NCI-H1694 (cell line): ENCODE measurements around the gene PPP1R1B.

ENCODE experiments used
- DNase-seq: peaks from one replicate; lab custom pipeline; 2025; lab: John Stamatoyannopoulos, UW

Gene PPP1R1B

DNA sequence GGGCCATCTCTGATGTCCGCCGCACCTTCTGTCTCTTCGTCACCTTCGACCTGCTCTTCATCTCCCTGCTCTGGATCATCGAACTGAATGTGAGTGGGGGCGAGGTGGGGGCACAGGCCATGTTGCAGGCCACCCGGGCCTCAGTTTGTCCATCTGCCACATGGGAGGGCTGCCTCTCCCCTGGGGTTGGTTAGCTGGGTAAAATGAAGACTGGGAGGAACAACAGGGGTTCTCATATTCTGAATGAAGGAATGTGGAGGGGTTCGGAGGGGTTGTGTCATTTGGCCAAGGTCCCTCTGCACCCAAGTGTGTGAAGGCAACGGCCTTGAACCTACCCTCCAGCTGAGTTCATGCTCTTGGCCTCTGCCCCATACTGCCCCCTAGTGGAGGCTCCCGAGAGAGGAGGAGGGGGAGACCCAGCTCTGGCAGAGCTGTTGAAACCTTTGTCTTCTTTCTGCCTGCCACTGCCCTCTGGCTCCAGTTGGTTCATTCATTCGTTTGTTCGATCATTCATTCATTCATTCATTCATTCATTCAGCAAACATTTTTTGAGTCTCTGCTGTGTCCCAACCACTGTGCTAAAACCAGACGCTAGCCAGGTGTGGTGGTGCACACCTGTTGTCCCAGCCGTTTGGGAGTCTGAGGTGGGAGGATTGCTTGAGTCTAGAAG is 27.0 kb downstream of the PPP1R1B start:
- DNase-seq, result peak; percentile 64

DNA sequence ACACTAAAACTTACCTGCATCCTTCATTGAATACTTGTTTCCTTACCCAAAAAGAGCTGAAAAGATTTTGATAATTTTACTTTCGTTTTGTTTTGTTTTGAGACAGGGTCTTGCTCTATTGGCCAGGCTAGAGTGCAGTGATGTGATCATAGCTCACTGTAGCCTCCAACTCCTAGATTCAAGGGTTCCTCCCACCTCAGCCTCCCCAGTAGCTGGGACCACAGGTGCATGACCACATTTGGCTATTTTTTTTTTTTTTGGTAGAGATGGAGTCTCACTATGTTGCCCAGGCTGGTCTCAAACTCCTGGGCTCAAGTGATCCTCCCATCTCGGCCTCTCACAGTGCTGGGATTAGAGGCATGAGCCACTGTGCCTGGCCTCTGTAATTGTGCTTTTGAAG is 28.4 kb downstream of the PPP1R1B start:
- DNase-seq, result no peak

DNA sequence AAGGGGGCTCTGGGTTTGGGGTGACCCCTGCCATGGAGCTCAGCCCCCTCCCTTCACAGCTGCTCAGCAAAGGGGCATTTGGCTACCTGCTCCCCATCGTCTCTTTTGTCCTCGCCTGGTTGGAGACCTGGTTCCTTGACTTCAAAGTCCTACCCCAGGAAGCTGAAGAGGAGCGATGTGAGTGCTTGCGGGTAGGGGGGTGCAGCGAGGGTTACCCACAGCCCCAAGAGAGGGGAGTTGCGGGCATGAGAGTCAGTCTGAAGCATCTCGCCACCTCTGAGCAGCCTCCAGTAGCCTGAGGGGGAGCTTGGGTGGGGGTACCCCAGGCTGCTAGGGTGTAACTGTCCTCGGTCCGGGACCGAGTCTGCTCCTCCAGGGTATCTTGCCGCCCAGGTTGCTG is 31.6 kb downstream of the PPP1R1B start:
- no peak for DNase-seq

DNA sequence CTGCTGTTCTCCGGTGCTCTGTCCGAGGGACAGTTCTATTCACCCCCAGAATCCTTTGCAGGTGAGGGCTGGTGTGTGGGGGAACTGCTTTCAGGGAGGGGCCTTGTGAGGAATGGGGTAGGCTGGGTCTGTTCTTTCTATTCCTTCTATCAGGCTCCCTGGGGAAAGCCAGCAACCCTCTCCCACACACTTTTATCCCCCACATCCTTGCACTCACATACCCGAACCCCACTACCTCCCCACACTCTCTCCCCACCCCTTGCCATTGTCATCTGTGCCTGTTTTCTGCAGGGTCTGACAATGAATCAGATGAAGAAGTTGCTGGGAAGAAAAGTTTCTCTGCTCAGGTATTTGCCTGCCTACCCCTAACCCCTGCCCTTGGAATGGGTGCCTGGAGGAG is 32.0 kb downstream of the PPP1R1B start:
- no peak for DNase-seq

DNA sequence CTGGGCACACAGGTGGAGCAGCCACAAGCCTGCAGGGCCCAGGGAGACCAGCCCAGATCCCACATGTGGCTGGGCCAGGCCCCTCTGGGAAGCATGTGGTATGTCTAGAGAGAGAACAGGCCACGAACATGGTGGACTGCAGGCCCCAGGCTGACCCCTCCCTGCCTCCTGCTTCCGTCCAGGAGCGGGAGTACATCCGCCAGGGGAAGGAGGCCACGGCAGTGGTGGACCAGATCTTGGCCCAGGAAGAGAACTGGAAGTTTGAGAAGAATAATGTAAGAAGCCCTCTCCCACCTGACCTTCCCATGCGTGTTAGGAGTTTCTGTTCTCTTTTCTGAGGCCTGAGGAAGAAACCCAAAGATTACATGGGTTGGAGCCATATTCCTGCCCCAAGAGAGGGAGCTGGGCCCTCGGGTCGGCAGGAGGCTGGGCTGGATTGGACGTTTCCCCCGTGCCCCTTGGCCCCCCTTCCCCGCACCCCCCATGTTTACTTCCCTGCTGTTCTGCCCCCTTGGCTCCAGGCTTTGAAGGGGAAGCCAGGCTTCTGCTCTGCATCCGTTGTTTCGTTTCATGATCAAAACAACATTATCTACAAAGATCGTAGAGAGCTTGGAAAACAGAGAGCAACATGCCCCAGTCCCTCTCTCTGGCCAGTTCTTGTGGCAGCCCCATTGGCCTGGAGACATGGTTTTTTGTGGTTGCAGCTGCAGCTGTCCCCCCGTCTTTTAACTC is 32.7 kb downstream of the PPP1R1B start:
- no peak for DNase-seq

DNA sequence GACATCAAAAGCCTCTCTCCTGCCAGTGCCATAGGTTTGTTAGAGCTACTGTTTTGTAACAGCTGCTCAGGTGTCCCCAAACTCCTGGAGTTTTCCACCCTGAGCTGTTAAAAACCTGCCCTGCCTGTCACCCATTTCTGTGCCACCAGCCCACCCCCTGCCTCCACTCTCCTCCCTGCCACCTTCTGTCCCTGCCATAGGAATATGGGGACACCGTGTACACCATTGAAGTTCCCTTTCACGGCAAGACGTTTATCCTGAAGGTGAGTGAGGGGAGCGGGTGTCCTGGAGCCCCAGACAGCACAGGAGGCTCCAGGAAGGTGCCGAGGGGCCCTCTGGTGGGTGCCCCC is 33.2 kb downstream of the PPP1R1B start:
- no peak for DNase-seq

DNA sequence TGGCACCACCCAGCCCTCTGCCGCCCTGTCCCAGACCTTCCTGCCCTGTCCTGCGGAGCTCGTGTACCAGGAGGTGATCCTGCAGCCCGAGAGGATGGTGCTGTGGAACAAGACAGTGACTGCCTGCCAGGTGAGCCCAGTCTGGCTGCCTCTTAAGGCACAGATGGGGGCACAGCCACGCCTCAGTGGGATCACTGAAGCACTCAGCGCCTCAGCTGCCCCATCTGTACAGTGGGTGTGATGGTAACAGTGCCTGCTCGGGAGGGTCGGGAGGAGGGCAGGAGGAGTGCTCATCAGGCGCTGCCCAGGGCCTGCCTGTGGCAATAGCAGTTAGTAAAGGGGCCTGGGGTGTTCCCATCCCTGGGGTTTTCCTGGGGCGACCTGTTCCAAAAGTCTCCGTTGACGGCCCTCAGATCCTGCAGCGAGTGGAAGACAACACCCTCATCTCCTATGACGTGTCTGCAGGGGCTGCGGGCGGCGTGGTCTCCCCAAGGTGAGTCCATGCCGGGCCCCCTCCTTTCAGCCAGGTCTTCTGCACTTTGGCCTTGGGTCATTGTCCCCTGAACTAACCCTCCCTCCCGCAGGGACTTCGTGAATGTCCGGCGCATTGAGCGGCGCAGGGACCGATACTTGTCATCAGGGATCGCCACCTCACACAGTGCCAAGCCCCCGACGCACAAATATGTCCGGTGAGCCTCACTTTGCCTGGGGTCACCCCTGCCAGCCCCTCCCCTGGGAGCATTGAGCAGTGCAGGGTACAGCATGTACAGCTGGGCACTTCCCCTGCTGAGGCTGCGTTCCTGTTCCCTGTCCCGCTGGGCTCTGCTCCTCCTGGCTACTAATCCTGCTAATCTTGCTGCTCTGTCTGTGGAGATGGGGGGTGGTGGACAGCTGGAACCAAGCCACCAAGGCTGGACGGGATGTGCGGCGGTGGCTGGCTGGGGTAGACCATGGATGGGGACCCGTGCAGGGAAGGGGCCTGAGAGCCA is 33.9 kb downstream of the PPP1R1B start:
- DNase-seq, result no peak

DNA sequence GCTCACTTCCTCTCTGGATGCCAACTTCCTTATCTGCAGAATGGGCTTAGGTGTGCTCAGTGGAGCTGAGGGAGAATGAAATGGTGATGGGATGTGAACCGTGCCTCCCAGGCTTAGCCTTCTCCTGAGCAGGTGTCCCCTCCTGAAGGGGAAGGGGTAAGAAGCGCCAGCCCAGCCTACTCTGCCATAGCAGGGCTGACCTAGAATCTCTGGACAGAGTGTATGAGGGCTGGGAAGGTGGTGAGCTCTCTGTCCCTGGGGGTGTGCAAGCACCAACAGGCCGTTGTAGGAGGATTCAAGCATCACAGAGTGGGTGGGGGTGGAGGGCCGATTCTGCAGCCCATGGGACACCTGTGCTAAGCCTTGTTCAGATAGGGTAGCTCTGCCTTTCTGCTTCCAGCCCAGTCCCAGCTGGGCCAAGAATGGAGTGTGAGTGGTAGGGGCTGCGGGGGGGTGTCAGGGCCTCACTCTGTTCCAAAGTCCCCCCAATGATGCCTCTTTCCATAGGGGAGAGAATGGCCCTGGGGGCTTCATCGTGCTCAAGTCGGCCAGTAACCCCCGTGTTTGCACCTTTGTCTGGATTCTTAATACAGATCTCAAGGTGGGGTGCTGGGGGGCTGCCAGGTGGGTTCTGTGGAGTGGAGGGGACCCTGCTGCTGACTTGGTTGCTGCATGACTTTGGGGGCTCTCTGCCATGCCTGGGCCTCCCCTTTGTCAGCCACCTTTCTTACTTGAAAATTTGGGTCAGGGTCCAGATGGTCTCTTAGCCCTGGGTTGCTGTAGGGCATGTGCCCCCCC is 35.2 kb downstream of the PPP1R1B start:
- DNase-seq, result no peak

DNA sequence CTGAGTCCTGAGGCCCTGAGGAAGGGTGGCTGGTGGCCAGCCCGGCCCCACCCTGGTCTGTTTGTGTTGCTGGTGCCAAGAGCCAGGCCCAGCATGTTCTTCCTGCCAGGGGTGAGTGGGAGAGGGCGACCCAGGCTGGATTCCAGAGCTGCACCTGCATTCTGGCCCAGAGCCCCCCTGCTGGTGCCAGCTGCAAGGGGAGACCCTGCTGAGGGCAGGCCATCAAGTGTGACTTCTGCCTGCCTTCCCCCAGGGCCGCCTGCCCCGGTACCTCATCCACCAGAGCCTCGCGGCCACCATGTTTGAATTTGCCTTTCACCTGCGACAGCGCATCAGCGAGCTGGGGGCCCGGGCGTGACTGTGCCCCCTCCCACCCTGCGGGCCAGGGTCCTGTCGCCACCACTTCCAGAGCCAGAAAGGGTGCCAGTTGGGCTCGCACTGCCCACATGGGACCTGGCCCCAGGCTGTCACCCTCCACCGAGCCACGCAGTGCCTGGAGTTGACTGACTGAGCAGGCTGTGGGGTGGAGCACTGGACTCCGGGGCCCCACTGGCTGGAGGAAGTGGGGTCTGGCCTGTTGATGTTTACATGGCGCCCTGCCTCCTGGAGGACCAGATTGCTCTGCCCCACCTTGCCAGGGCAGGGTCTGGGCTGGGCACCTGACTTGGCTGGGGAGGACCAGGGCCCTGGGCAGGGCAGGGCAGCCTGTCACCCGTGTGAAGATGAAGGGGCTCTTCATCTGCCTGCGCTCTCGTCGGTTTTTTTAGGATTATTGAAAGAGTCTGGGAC is 36.0 kb downstream of the PPP1R1B start:
- no peak for DNase-seq

DNA sequence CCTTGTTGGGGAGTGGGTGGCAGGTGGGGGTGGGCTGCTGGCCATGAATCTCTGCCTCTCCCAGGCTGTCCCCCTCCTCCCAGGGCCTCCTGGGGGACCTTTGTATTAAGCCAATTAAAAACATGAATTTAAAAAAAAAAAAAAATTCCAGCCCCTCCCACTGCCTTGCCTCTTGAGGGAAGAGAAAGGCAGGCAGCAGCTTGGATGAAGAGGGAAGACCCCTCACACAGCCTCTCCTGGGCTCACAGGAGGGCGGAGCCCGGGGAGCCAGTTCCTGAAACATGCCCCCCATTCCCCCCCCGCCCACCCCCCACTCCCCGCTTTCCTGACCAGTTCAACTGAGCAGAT is 36.6 kb downstream of the PPP1R1B start:
- DNase-seq, result no peak

DNA sequence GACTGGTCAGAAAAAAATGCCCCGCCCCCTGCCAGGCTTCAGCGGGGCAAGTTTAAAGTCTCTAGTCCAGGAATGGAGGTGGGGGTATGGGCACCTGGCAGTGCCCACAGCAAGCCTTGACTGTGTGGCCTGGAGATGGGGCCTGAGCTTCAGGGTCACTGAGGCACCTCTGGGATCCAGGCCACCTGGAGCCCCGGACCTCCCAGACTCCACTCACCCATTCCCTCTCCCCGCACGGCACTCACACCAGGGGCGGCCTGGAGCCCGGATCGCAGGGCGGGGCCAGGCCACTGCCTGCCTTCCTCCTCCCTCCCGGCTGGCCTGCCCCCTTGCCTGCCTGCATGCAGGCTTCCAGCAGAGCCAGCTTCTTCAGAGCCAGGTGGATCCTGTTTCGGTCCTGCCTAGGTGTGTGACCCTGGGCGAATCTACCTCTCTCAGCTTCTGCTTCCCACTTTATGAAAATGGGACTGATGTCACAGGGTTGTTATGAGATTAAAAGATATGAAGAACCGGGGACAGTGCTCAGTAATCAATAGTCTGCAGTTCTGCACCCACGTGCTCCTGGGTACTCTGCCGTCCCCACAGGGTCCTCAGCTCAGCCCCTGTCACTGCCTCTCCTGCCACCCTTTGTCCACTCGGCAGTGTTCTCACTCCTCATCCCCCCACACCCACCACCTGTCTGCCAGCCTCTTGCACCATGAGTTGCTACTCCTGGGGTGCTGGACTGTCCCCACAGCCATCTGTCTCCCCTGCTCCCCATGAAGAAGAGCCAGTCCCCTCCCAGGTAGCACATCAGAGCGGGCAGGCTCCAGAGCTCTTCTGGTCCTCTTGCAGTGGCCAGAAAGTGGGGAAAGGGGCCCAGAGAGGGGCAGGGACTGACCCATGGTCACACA is 37.2 kb downstream of the PPP1R1B start:
- DNase-seq, result no peak

DNA sequence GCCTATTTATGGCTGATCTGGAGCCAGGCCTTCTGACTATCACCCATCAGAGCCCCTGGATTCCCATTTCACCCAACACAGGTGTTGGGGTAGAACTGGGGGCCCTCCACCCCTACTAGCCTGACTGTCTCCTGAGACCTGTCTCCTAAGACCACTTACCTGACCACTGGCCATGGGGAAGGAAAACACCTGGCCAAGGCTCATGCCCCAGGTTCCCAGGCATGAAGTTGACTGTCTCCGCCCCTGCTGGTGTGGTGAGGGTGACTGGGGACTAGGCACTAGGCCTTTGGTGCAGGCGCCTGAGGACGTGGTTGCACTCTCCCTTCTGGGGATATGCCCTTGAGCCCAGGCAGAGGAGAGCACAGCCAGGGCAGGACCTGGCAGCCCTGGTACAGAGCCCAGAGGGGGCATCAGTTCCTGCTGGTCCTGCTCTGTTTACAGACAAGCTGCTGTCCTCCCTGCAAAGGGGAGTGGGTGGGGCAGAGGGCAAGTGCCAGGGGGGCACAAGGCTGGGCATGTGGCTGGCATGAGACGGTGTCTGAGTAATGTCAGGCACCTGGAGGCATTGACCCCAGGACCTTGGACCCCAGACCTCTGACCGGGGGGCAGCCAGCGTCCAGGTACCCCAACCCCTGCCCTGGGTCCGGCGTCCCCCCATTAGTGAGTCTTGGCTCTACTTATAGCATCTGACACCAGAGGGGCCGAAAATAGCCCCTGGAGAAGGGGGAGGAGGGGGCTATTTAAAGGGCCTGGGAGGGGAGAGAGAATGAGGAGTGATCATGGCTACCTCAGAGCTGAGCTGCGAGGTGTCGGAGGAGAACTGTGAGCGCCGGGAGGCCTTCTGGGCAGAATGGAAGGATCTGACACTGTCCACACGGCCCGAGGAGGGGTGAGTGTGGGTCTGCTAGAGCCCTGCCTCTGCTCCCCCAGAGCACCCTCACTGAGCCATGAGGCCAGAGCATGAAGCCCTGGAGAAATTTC is 38.1 kb downstream of the PPP1R1B start, which contains the start of gene TCAP:
Gene TCAP, plus strand, starts transcription at position 769 of the 981 bp plus-strand sequence. Its CDS starts 11 bp downstream, at position 780.
- DNase-seq, result no peak

DNA sequence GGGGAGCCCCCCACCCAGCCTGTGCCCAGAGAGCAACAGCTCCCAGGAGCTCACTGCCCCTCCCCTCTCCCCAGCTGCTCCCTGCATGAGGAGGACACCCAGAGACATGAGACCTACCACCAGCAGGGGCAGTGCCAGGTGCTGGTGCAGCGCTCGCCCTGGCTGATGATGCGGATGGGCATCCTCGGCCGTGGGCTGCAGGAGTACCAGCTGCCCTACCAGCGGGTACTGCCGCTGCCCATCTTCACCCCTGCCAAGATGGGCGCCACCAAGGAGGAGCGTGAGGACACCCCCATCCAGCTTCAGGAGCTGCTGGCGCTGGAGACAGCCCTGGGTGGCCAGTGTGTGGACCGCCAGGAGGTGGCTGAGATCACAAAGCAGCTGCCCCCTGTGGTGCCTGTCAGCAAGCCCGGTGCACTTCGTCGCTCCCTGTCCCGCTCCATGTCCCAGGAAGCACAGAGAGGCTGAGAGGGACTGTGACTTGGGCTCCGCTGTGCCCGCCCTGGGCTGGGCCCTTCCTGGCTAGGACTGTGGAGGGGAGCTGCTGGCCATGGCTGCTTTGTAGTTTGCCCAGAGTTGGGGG is 39.0 kb downstream of the PPP1R1B start:
- DNase-seq, result peak; percentile 21

DNA sequence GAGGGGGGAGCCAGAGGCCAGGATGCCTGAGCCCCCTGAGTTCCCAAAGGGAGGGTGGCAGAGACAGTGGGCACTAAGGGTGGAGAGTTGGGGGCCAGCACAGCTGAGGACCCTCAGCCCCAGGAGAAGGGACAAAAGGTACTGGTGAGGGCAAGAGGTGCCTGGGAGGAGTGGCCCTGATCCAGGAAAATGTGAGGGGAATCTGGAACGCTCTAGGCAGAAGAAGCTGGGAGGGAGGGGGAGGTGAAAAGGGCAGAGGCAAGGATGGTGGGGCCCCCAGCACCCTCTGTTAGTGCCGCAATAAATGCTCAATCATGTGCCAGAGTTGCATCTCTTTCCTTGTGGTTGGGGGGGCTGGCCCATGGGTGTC is 39.5 kb downstream of the PPP1R1B start:
- no peak for DNase-seq

DNA sequence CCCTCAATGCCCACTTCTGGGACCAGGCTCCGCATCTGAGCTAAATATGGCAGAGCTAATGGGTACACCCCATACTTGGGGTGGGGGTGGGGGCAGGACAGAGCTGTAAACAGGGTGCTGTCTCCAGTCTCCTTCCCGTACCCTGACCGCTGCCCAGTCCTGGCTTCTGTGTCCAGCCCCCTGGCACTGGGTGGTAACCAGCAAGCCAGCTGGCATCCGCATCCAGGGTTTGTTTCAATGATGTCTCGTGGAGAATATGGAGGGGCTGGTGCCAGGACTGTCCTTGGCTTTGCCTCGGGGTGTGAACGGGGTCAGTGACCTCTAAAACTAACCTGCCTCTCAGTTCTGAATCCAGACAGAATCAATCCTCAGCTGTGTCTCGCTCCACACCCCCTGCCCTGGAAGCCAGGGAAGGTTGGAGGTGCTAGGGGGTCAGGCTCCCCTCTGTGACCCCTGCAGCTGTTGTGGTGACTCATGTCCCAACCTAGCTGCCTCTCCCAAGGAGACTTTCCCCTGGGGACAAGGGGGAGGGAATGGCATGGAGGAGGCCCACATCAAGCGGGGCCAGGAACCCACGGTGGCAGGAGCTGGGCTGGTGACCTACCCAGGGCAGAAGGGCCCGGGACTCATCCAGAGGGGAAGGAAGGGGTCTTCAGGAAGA is 40.0 kb downstream of the PPP1R1B start:
- no peak for DNase-seq

DNA sequence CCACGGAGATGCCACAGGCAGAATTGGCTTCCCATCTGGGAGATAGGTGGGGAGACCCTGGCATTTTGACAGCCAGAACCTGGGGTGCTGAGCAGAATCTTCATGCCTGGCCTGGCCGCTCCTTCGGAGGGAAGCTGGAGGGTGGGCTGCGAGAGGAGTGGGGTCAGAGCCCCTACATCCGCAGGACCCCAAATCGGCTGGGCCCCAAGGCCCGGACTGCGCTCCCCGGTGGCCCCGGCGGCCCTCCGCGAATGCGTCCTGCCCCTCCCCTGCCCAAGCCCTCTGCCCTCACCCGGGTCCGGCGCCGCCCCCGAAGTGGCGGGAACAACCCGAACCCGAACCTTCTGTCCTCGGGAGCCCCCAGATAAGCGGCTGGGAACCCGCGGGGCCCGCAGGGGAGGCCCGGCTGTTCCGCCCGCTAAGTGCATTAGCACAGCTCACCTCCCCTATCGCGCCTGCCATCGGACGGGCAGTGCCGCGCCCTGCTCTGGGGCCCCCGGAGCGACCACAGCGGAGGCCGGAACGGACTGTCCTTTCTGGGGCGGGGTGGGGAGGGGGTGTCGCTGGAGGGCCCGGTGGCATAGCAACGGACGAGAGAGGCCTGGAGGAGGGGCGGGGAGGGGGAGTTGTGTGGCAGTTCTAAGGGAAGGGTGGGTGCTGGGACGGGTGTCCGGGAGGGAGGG is 40.7 kb downstream of the PPP1R1B start:
- no peak for DNase-seq
